Caco-2 (cell line): Measurements from ENCODE around the gene TMEM259. TPM values are rescaled to one million over a fixed set of nuclear protein-coding genes. Genes with fewer than 3 reads are reported as not detected.
A peak's percentile ranks its signal among the peaks of the same experiment; 100 is the strongest.

ENCODE experiments used
- BruUV-seq: library from RNA; stranded (reverse); fragments of 400-500 nt; replicated peaks from 2 replicates; lab custom pipeline; 2021; lab: Mats Ljungman, UMichigan
- CTCF ChIA-PET: fragments of 300-600 bp; sonication (Branson Sonifier 250); formaldehyde crosslinking; loops from one replicate; lab custom pipeline; 2022; ENCODE audit warnings: antibody characterized with exemption; lab: Charles Lee
- POLR2A ChIA-PET: fragments of 300-600 bp; sonication (Branson Sonifier 250); formaldehyde crosslinking; loops from one replicate; lab custom pipeline; 2022; ENCODE audit warnings: antibody characterized with exemption; lab: Charles Lee
- DNase-seq, 2 experiments: peaks; one replicate each; pipeline versions ENCODE4 v3.0.0 to v3.0.0-alpha.2; 2020 to 2022
- H3K27me3 ChIP-seq: replicated peaks from 2 replicates; pipeline ENCODE4 v1.6.0; 2011; ENCODE audit warnings: low read length; ENCODE audit not compliant: control insufficient read depth, insufficient read depth
- H3K36me3 ChIP-seq: 2 replicates; pipeline ENCODE4 v1.5.1; 2011; ENCODE audit warnings: low read length; ENCODE audit not compliant: control insufficient read depth, insufficient read depth
- H3K4me1 ChIP-seq: fragments of 250-450 bp; sonication (Bioruptor Pico); 2 replicates; pipeline ENCODE4 v1.5.1; 2020; ENCODE audit warnings: mild to moderate bottlenecking
- H3K4me3 ChIP-seq: 2 replicates; pipeline ENCODE4 v1.5.1; 2011; ENCODE audit warnings: low read depth, mild to moderate bottlenecking, control low read depth, low read length
- H3K9me3 ChIP-seq: fragments of 250-450 bp; sonication (Bioruptor Pico); 2 replicates; pipeline ENCODE4 v1.5.1; 2020; ENCODE audit warnings: mild to moderate bottlenecking, moderate library complexity
- H3K27ac Mint-ChIP-seq: one replicate; pipeline ENCODE4 v1.8.0; 2022; ENCODE audit warnings: mixed read lengths; ENCODE audit not compliant: unreplicated experiment
- H3K27me3 Mint-ChIP-seq: one replicate; pipeline ENCODE4 v1.8.0; 2022; ENCODE audit warnings: mixed read lengths; ENCODE audit not compliant: insufficient read depth, unreplicated experiment
- H3K36me3 Mint-ChIP-seq: one replicate; pipeline ENCODE4 v1.8.0; 2022; ENCODE audit warnings: mild to moderate bottlenecking, mixed read lengths; ENCODE audit not compliant: insufficient read depth, unreplicated experiment
- H3K4me1 Mint-ChIP-seq: one replicate; pipeline ENCODE4 v1.8.0; 2022; ENCODE audit warnings: low read depth, mixed read lengths; ENCODE audit not compliant: unreplicated experiment
- H3K4me3 Mint-ChIP-seq: one replicate; pipeline ENCODE4 v1.8.0; 2022; ENCODE audit warnings: mild to moderate bottlenecking, moderate library complexity, mixed read lengths; ENCODE audit not compliant: unreplicated experiment
- H3K9me3 Mint-ChIP-seq: one replicate; pipeline ENCODE4 v1.8.0; 2022; ENCODE audit warnings: mixed read lengths; ENCODE audit not compliant: unreplicated experiment
- CTCF ChIP-seq, 2 experiments: fragments of 200-600 bp in 1 of 2; IDR thresholded peaks; 1 replicate in 1 of 2; 2 replicates in 1 of 2; pipeline versions ENCODE4 v1.5.1 to v1.8.0; 2011 to 2022; ENCODE audit warnings: antibody characterized with exemption in 1 of 2, control low read depth in 1 of 2, inconsistent platforms in 1 of 2, low read depth in 1 of 2, low read length in 1 of 2, mild to moderate bottlenecking in 1 of 2, moderate library complexity in 1 of 2; ENCODE audit not compliant: insufficient read depth in 1 of 2, severe bottlenecking in 1 of 2, unreplicated experiment in 1 of 2
- intact Hi-C: fragments of 100-400 bp; cut with micrococcal nuclease; formaldehyde crosslinking; loops from one replicate; pipeline ENCODE4 v1.10.0; 2022; ENCODE audit not compliant: unreplicated experiment
- total RNA-seq: library from RNA; stranded (reverse); gene quantifications from 2 replicates; pipeline ENCODE4 v1.2.3, GENCODE V29; 2022

TMEM259 gene
- total RNA-seq, 1 experiment from 2014 or later, result 148 TPM

DNA sequence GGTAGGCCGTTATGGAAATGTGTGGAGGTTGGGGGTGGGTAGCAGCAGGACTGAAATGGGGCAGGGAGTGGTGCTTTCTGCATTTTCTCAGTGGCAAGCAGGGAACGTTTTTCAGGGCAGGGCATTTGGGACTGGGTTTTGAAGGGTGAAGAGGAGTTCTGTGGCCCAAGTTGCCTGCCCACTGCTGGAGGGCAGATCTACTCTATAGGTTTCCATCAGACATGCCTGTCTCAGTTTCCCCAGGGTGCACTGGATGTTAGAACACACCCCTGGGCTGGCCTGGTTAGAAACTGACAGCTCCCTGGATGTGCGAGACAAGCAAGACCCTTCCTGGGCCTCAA, 21.6 kb downstream of the TMEM259 start:
- ChIA-PET CTCF (no interaction called here), POLR2A (no interaction called here)
- no TSS peak for BruUV-seq
- no peak for TF ChIP-seq CTCF (IDR thresholded peaks at IDR 0.05; ENCODE audit: insufficient read depth in 1 of 2, low read depth in 1 of 2, low read length in 1 of 2, severe bottlenecking in 1 of 2, unreplicated experiment in 1 of 2)
- Mint-ChIP-seq H3K4me3 (peak overlapping the region; percentile 66), H3K9me3 (no peaks in the 10 kb centered on the region), H3K27ac (no peak overlapping the region), H3K4me1 (no peaks in the 10 kb centered on the region), H3K36me3 (peaks cover 48% of the 10 kb centered on the region), H3K27me3 (peaks cover 15% of the 10 kb centered on the region)
- intact Hi-C loops, result no loop called here
- Histone ChIP-seq H3K27me3 (peaks cover 2% of the 10 kb centered on the region; the same call in 1 of the 2 replicates), H3K9me3 (no peaks in the 10 kb centered on the region), H3K4me1 (peaks cover 26% of the 10 kb centered on the region), H3K4me3 (no peak overlapping the region), H3K36me3 (peaks cover 2% of the 10 kb centered on the region; the same call in 1 of the 2 replicates)
- no peak for DNase-seq

DNA sequence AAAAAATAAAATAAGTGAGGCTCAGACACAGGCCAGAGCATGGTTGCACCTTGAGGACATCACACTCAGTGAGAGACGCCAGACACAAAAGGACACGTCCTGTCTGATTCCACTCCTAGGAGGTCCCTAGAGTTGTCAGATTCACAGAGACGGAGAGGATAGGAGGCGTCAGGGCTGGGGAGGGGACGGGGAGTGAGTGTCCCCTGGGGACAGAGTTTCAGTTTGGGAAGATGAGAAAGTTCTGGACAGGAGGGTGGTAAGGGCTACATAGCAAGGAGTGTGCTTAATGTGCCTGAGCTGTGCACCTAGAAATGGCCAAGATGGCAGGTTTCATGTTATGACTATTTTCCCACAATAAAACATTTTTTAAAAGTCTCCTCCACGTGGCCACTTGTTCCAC, 22.9 kb downstream of the TMEM259 start:
- no TSS peak for BruUV-seq
- H3K36me3 ChIP-seq, result peaks cover 2% of the 10 kb centered on the region; the same call in 1 of the 2 replicates
- no peak for TF ChIP-seq CTCF (IDR thresholded peaks at IDR 0.05; ENCODE audit: insufficient read depth in 1 of 2, low read depth in 1 of 2, low read length in 1 of 2, severe bottlenecking in 1 of 2, unreplicated experiment in 1 of 2)
- H3K4me1 Mint-ChIP-seq, result no peaks in the 10 kb centered on the region
- DNase-seq, result no peak
- ChIA-PET CTCF (no interaction called here), POLR2A (no interaction called here)
- H3K27ac Mint-ChIP-seq, result no peak overlapping the region
- H3K4me1 ChIP-seq, result peaks cover 39% of the 10 kb centered on the region
- peaks cover 51% of the 10 kb centered on the region for H3K36me3 Mint-ChIP-seq
- peaks cover 2% of the 10 kb centered on the region; the same call in 1 of the 2 replicates for H3K27me3 ChIP-seq
- no peak overlapping the region for H3K4me3 ChIP-seq
- no peaks in the 10 kb centered on the region for H3K9me3 Mint-ChIP-seq
- intact Hi-C loops, result no loop called here
- H3K4me3 Mint-ChIP-seq, result peak overlapping the region; percentile 6
- no peaks in the 10 kb centered on the region for H3K9me3 ChIP-seq
- peaks cover 15% of the 10 kb centered on the region for H3K27me3 Mint-ChIP-seq

DNA sequence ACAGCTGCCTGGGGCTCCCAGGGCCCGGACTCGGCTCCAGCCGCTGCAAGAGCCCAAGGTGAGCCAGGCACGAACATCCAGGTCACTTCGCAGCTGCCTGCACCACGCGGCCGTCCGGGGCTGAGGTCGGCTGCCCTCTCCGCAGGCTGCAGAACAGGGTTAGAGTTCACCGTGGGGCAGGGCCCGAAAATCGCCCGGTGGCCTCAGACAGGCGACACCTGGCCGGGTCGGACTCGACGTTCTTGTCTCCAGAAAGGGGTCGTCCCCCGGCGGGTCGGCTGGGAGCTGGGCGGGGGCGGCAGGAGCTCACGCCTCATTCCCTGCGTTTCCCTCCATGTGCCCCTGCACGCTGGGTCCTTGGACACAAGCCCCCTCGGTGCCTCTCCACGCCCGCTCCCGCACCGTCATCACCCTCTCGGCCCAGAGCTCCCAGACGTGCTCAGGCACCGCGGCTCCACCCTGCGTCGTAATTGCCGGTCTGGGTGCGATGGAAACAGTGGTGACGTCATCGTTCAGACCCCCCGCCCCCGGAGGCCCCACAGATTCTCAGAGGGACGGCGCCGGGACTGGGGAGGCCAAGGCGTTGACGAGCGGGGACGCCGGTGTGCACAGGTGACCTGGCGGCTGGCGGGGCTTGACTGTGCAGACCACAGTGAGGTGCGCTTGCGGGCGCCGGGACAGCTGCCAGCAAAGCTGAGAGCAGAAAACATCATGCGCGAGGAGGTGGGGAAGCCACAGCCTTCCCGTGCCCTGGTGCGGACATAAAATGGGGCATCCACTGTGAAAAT, 24.7 kb downstream of the TMEM259 start:
- H3K27me3 Mint-ChIP-seq, result peaks cover 10% of the 10 kb centered on the region
- no TSS peak for BruUV-seq
- peaks cover 2% of the 10 kb centered on the region for H3K36me3 ChIP-seq
- H3K9me3 ChIP-seq, result no peaks in the 10 kb centered on the region
- H3K4me3 ChIP-seq, result peak overlapping the region; percentile 31
- DNase-seq, result peak; percentile 58 to 71
- no peaks in the 10 kb centered on the region for H3K4me1 Mint-ChIP-seq
- H3K9me3 Mint-ChIP-seq, result no peaks in the 10 kb centered on the region
- peaks cover 57% of the 10 kb centered on the region for H3K36me3 Mint-ChIP-seq
- intact Hi-C loops, result no loop called here
- peaks cover 2% of the 10 kb centered on the region; the same call in 1 of the 2 replicates for H3K27me3 ChIP-seq
- H3K4me1 ChIP-seq, result peaks cover 45% of the 10 kb centered on the region
- H3K27ac Mint-ChIP-seq, result no peak overlapping the region
- POLR2A ChIA-PET, result interaction anchor here (0.9 to 2.1 kb wide), 2 partner anchors 12 to 95 kb away, joined by 3 to 6 read pairs; partner anchors contain the start of gene WDR18
- CTCF ChIA-PET, result interaction anchor here (0.6 to 1.7 kb wide), 2 partner anchors 12 to 43 kb away, joined by 3 to 4 read pairs; partner anchors contain the start of gene WDR18
- TF ChIP-seq CTCF (IDR thresholded peaks at IDR 0.05; ENCODE audit: insufficient read depth in 1 of 2, low read depth in 1 of 2, low read length in 1 of 2, severe bottlenecking in 1 of 2, unreplicated experiment in 1 of 2), result no peak
- peak overlapping the region; percentile 69 for H3K4me3 Mint-ChIP-seq
